Kidney tubule cell (primary cell): Measurements from ENCODE around the gene LRRC51.
"Not testable (repeated sequence)": the region's sequence is repeated elsewhere in the genome, so short reads cannot be mapped to it uniquely, and the experiment has no call there.

Source experiments
- DNase-seq: peaks from one replicate; pipeline ENCODE4 v3.0.0-alpha.2; 2018; ENCODE audit warnings: low spot score

The LRRC51 gene

GRCh38 chr11:72111300-72112142 is 30.9 kb downstream of the LRRC51 start:
- DNase-seq: no peak

- DNase-seq: peak; percentile 99
Measured at GRCh38 chr11:72112143-72112977, 31.7 kb downstream of the LRRC51 start, which contains the start of gene ANAPC15. ANAPC15 (minus strand) TSS chr11:72112695; CDS start chr11:72111276, 1,419 bp downstream.

- peak; percentile 22 for DNase-seq
Measured at GRCh38 chr11:72112978-72113808, 32.5 kb downstream of the LRRC51 start.

GRCh38 chr11:72114570-72114969 is 33.9 kb downstream of the LRRC51 start:
- peak; percentile 41 for DNase-seq

GRCh38 chr11:72116019-72116755 is 35.5 kb downstream of the LRRC51 start:
- no peak for DNase-seq

GRCh38 chr11:72119198-72119597 is 38.5 kb downstream of the LRRC51 start:
- no peak for DNase-seq

- no peak for DNase-seq
Measured at GRCh38 chr11:72120930-72121329, 40.3 kb downstream of the LRRC51 start.

GRCh38 chr11:72122607-72123006 is 42.0 kb downstream of the LRRC51 start:
- DNase-seq: no peak

- DNase-seq: no peak
Measured at GRCh38 chr11:72123117-72123653, 42.5 kb downstream of the LRRC51 start.

GRCh38 chr11:72124046-72124445 is 43.4 kb downstream of the LRRC51 start:
- no peak for DNase-seq

- DNase-seq: no peak
Measured at GRCh38 chr11:72125956-72126355, 45.3 kb downstream of the LRRC51 start.

- no peak for DNase-seq
Measured at GRCh38 chr11:72127923-72128322, 47.3 kb downstream of the LRRC51 start.

- DNase-seq: no peak
Measured at GRCh38 chr11:72129381-72129780, 48.7 kb downstream of the LRRC51 start.

GRCh38 chr11:72132646-72133045 is 52.0 kb downstream of the LRRC51 start:
- no peak for DNase-seq

GRCh38 chr11:72135473-72135872 is 54.8 kb downstream of the LRRC51 start, which contains the start of gene FOLR3:
FOLR3 (plus strand) TSS chr11:72135725; CDS start chr11:72135953, 228 bp downstream.
- not testable (repeated sequence) for DNase-seq

GRCh38 chr11:72135891-72136683 is 55.4 kb downstream of the LRRC51 start:
- DNase-seq: peak; percentile 34

GRCh38 chr11:72136684-72137262 is 56.1 kb downstream of the LRRC51 start:
- DNase-seq: no peak

GRCh38 chr11:72138821-72139390 is 58.3 kb downstream of the LRRC51 start:
- peak; percentile 59 for DNase-seq

- DNase-seq: no peak
Measured at GRCh38 chr11:72139500-72139899, 58.9 kb downstream of the LRRC51 start.
